HepG2 (cell line): Measurements from ENCODE around the gene SNX15. TPM values are rescaled to one million over a fixed set of nuclear protein-coding genes. Genes with fewer than 3 reads are reported as not detected.

Source experiments
- ASH2L ChIP-seq: fragments of 300-600, 200-600 bp; sonication (generic); IDR thresholded peaks from 2 replicates; pipeline ENCODE4 v1.7.0; 2017; ENCODE audit warnings: low read depth, mild to moderate bottlenecking, moderate library complexity, mixed read lengths, low read length; ENCODE audit not compliant: insufficient read length
- ETV6 ChIP-seq: sonication (generic); formaldehyde crosslinking; conservative IDR thresholded peaks from 2 replicates; pipeline ENCODE4 v1.4.0; 2020; ENCODE audit warnings: missing genetic modification reagents
- FUBP1 ChIP-seq: sonication (generic); formaldehyde crosslinking; IDR thresholded peaks from 2 replicates; pipeline ENCODE4 v1.5.1; 2020; ENCODE audit warnings: missing genetic modification reagents, mild to moderate bottlenecking, borderline replicate concordance
- GATAD2A ChIP-seq: IDR thresholded peaks from 2 replicates; pipeline ENCODE4 v1.6.1; 2016
- HIC2 ChIP-seq: sonication (generic); formaldehyde crosslinking; IDR thresholded peaks from 2 replicates; pipeline ENCODE4 v1.9.0; 2022; ENCODE audit warnings: low read depth, missing genetic modification reagents
- HNF1B ChIP-seq: sonication (generic); formaldehyde crosslinking; IDR thresholded peaks from 2 replicates; pipeline ENCODE4 v1.5.1; 2020; ENCODE audit warnings: mild to moderate bottlenecking, moderate library complexity, missing genetic modification reagents
- POLR2AphosphoS2 ChIP-seq: IDR thresholded peaks from 2 replicates; pipeline ENCODE4 v1.6.1; 2011; ENCODE audit warnings: low read depth, low read length, improper control_type of control experiment
- TEAD3 ChIP-seq: optimal IDR thresholded peaks from 2 replicates; pipeline ENCODE3; 2016; ENCODE audit warnings: borderline replicate concordance
- TOE1 ChIP-seq: sonication (generic); formaldehyde crosslinking; IDR thresholded peaks from 2 replicates; pipeline ENCODE4 v1.4.0; 2020; ENCODE audit warnings: mild to moderate bottlenecking, missing genetic modification reagents
- ZNF296 ChIP-seq: sonication (generic); formaldehyde crosslinking; conservative IDR thresholded peaks from 2 replicates; pipeline ENCODE4 v1.5.0; 2020; ENCODE audit warnings: mild to moderate bottlenecking, missing genetic modification reagents
- ZNF318 ChIP-seq: sonication (generic); formaldehyde crosslinking; IDR thresholded peaks from 2 replicates; pipeline ENCODE4 v1.4.0; 2020; ENCODE audit warnings: mild to moderate bottlenecking, missing genetic modification reagents
- ZNF543 ChIP-seq: sonication (generic); formaldehyde crosslinking; IDR thresholded peaks from 2 replicates; pipeline ENCODE4 v1.4.0; 2020; ENCODE audit warnings: mild to moderate bottlenecking, missing genetic modification reagents
- polyA plus RNA-seq, 8 experiments: library from polyadenylated mRNA; depleted of rRNA in 3 of 8; stranded (reverse) in 7 of 8; unstranded in 1 of 8; fragments of >200 nt; fragmentation: Illumina TruSeq in 4 of 8; extraction: Trizol in 4 of 8; gene quantifications; 2 replicates each; pipeline versions ENCODE4 v1.2.1 to v1.2.3, GENCODE V29; 2011 to 2016; ENCODE audit warnings: low read depth in 4 of 8, missing spikeins in 1 of 8, mixed read lengths in 1 of 8; ENCODE audit not compliant: insufficient read depth in 1 of 8
- total RNA-seq, 5 experiments: library from RNA; depleted of rRNA; stranded (reverse); fragments of >200 nt; fragmentation: Illumina TruSeq; extraction: Trizol; gene quantifications; 2 replicates each; pipeline ENCODE4 v1.2.3, GENCODE V29; 2016; ENCODE audit warnings: low read depth in 1 of 5

SNX15 gene
- total and polyA plus RNA-seq, 2 of the 13 experiments (the other 11 are each of a cell fraction or from before 2014, with no cell fraction given), result 19.1 to 22.6 TPM

GRCh38 chr11:64996710-64997380 is 30.4 kb upstream of the SNX15 start, which contains the start of gene BATF2 (continued):
- no peak for TF ChIP-seq ZNF318 (CRISPR knock-in tag)
- peak; percentile 36 for TF ChIP-seq TEAD3 (CRISPR knock-in tag)
- TF ChIP-seq TOE1, result peak; percentile 24; the same call in 1 of the 2 replicates
- no peak; the same call in none of the 2 replicates for TF ChIP-seq HNF1B (CRISPR knock-in tag)
- peak; percentile 48 for TF ChIP-seq ASH2L
- no peak for TF ChIP-seq ZNF296 (CRISPR knock-in tag)
- TF ChIP-seq FUBP1 (CRISPR knock-in tag), result no peak
- TF ChIP-seq POLR2AphosphoS2, result no peak
- peak; percentile 81 for TF ChIP-seq GATAD2A (CRISPR knock-in tag)
- peak; percentile 48; the same call in 1 of the 2 replicates for TF ChIP-seq ZNF543
- 0 out of 2 replicates have a peak, but pooled peaks have one; percentile 28 for TF ChIP-seq HIC2 (CRISPR knock-in tag)
- TF ChIP-seq ETV6 (CRISPR knock-in tag), result no peak
